Measurements from ENCODE around the gene PINLYP. TPM values are rescaled to one million over a fixed set of nuclear protein-coding genes. Genes with fewer than 3 reads are reported as not detected.

PINLYP gene
- polyA plus RNA-seq, 2 of the 4 experiments (the other 2 are of a cell fraction) = 0.27 TPM; not detected in 1

- TF ChIP-seq REST (IDR thresholded peaks at IDR 0.05) (no peak), FOXS1 (CRISPR knock-in tag; IDR thresholded peaks at IDR 0.05) (no peak), RCOR1 (IDR thresholded peaks at IDR 0.05; ENCODE audit: low read depth, low read length) (no peak), HEYL (CRISPR knock-in tag; IDR thresholded peaks at IDR 0.05) (no peak), HES2 (IDR thresholded peaks at IDR 0.05) (no peak), ZNF302 (CRISPR knock-in tag; IDR thresholded peaks at IDR 0.05) (no peak), SREBF2 (IDR thresholded peaks at IDR 0.05) (no peak), CHD2 (IDR thresholded peaks at IDR 0.05; ENCODE audit: low read length, partially characterized antibody) (no peak)
These were observed 50.4 kb downstream of the PINLYP start (continued) for GRCh38 chr19:43625918-43626579.

GRCh38 chr19:43626838-43627237, 51.2 kb downstream of the PINLYP start:
- ATAC-seq = no peak
- Histone ChIP-seq H3K9me3 (no peaks in the 10 kb centered on the region), H3K4me1 (no peaks in the 10 kb centered on the region), H3K4me3 (no peak overlapping the region), H3K27ac (no peak overlapping the region), H3K4me2 (no peak overlapping the region)
- DNase-seq (ENCODE audit: low read depth in 1 of 2, low spot score in 1 of 2) = no peak
- no peak for FAIRE-seq
- POLR2A ChIA-PET = no interaction called here
- WGBS (ENCODE audit: missing lambda C conversion rate) = 75% methylated on average over 17 of the region's 17 CpGs
- CTCF ChIA-PET = interaction anchor here (0.7 to 3.1 kb wide), 8 partner anchors 11 to 142 kb away, joined by 3 to 9 read pairs (median 4); no protein-coding TSS in a partner anchor
- TF ChIP-seq NR3C1 (IDR thresholded peaks at IDR 0.05) = no peak
- no peak for TF ChIP-seq ATOH8 (CRISPR knock-in tag; IDR thresholded peaks at IDR 0.05; ENCODE audit: low read depth)
- no peak for TF ChIP-seq KDM5A (IDR thresholded peaks at IDR 0.05)
- TF ChIP-seq RFX5 (IDR thresholded peaks at IDR 0.05) = no peak
- no peak for TF ChIP-seq PHF8 (IDR thresholded peaks at IDR 0.05; ENCODE audit: borderline replicate concordance, low read depth)
- no peak for TF ChIP-seq ESRRA (IDR thresholded peaks at IDR 0.05; ENCODE audit: borderline replicate concordance, low read length)
- TF ChIP-seq SREBF2 (IDR thresholded peaks at IDR 0.05) = no peak
- TF ChIP-seq EHF (CRISPR knock-in tag; IDR thresholded peaks at IDR 0.05) = no peak
- no peak for TF ChIP-seq TP53 (CRISPR knock-in tag; IDR thresholded peaks at IDR 0.05)
- no peak for TF ChIP-seq FOXS1 (CRISPR knock-in tag; IDR thresholded peaks at IDR 0.05)
- no peak for TF ChIP-seq MAX (IDR thresholded peaks at IDR 0.05)
- TF ChIP-seq POLR2AphosphoS2 (conservative IDR thresholded peaks at IDR 0.05; ENCODE audit: low read length) = no peak
- TF ChIP-seq BHLHE40 (IDR thresholded peaks at IDR 0.05; ENCODE audit: low read depth, low read length) = no peak

GRCh38 chr19:43628646-43629326, 53.2 kb downstream of the PINLYP start:
- Histone ChIP-seq H3K4me2 (no peak overlapping the region), H3K9me3 (no peaks in the 10 kb centered on the region), H3K4me3 (no peak overlapping the region), H3K27ac (no peak overlapping the region), H3K4me1 (no peaks in the 10 kb centered on the region)
- peak; percentile 70 for TF ChIP-seq USF2 (IDR thresholded peaks at IDR 0.05)
- no peak for TF ChIP-seq BCL3 (IDR thresholded peaks at IDR 0.05)
- TF ChIP-seq NFE2L2 (conservative IDR thresholded peaks at IDR 0.05; ENCODE audit: low read length) = no peak
- TF ChIP-seq ZFP36 (IDR thresholded peaks at IDR 0.05; ENCODE audit: borderline replicate concordance, partially characterized antibody) = no peak
- ATAC-seq = no peak
- 78% methylated on average over 3 of the region's 3 CpGs for WGBS (ENCODE audit: missing lambda C conversion rate)
- ChIA-PET POLR2A (no interaction called here), CTCF (interaction anchor here (0.7 to 3.1 kb wide), 7 partner anchors 21 to 111 kb away, joined by 3 to 9 read pairs (median 4); no protein-coding TSS in a partner anchor)
- FAIRE-seq = no peak
- no peak for DNase-seq (ENCODE audit: low read depth in 1 of 2, low spot score in 1 of 2)

All from A549 (cell line).